Measurements from ENCODE around the gene SLC13A2.

Gene SLC13A2

GRCh38 chr17:28482551-28483199 lies 9.2 kb downstream of the SLC13A2 start:
- H4K20me1 ChIP-seq (ENCODE audit: insufficient read depth): no peaks in the 10 kb centered on the region
- no peak overlapping the region for H3K27ac ChIP-seq
- no peak overlapping the region for H2AFZ ChIP-seq (ENCODE audit: low read depth)
- H3K9ac ChIP-seq: no peak overlapping the region
- no peak for TF ChIP-seq CTCF (conservative IDR thresholded peaks at IDR 0.05; ENCODE audit: low read depth, low read length)
- H3K4me3 ChIP-seq (IDR thresholded peaks at IDR 0.05; ENCODE audit: insufficient read depth, low read depth, low read length): no peak overlapping the region
- no peaks in the 10 kb centered on the region for H3K4me1 ChIP-seq (ENCODE audit: low read depth, poor library complexity, severe bottlenecking)
- no peaks in the 10 kb centered on the region for H3K79me2 ChIP-seq (ENCODE audit: insufficient read depth, low read depth)
- H3K27me3 ChIP-seq (ENCODE audit: insufficient read depth, low read depth): no peaks in the 10 kb centered on the region
- no peak overlapping the region for H3K4me2 ChIP-seq
- H3K36me3 ChIP-seq (ENCODE audit: insufficient read depth): no peaks in the 10 kb centered on the region

DNA sequence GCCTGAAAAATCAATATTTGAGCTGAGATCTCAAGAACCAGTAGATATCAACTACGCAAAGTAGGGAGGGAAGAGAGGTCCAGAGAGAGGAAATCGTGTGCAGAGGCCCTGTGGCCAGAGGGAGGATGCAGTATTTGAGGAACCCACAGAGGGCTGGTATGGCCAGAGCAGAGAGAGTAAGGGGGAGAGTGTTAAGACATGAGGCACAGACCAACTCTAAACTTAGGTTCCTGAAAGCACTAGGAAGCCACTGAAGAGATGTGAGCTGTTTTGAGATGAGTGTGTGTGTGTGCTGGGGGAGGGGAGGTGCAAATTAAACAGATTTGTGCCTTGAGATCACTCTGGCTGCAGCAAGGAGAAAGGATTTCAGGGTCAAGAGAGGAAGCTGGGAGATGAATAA lies 10.9 kb downstream of the SLC13A2 start:
- H3K4me3 ChIP-seq (IDR thresholded peaks at IDR 0.05; ENCODE audit: insufficient read depth, low read depth, low read length): no peak overlapping the region
- H3K36me3 ChIP-seq (ENCODE audit: insufficient read depth): no peaks in the 10 kb centered on the region
- TF ChIP-seq CTCF (conservative IDR thresholded peaks at IDR 0.05; ENCODE audit: low read depth, low read length): no peak
- H2AFZ ChIP-seq (ENCODE audit: low read depth): no peak overlapping the region; the same call in 1 of the 2 replicates
- no peak overlapping the region for H3K4me2 ChIP-seq
- no peaks in the 10 kb centered on the region for H3K79me2 ChIP-seq (ENCODE audit: insufficient read depth, low read depth)
- H3K27ac ChIP-seq: no peak overlapping the region
- H3K4me1 ChIP-seq (ENCODE audit: low read depth, poor library complexity, severe bottlenecking): no peaks in the 10 kb centered on the region
- H4K20me1 ChIP-seq (ENCODE audit: insufficient read depth): no peaks in the 10 kb centered on the region
- no peak overlapping the region for H3K9ac ChIP-seq
- H3K27me3 ChIP-seq (ENCODE audit: insufficient read depth, low read depth): no peaks in the 10 kb centered on the region

DNA sequence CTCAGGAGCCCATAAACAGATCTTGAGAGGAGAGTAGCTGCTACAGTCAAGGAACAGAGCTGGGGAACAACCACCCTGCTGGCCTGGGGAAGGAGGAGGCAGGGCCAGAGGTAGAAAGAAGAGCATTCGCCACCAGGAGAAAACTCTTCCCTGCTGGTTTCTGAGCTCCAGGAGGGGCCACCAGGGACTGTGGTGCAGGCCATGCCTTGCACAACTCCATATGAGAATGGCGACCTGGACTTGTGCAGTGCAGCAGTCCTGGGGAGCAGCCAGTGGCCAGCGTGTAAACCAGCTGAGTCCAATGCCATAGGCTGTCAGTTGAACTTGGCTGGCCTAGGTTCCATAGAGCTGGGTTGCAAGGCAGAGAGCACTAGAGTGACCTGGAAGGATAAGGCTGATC lies 11.6 kb downstream of the SLC13A2 start:
- no peak overlapping the region for H2AFZ ChIP-seq (ENCODE audit: low read depth)
- TF ChIP-seq CTCF (conservative IDR thresholded peaks at IDR 0.05; ENCODE audit: low read depth, low read length): no peak
- H4K20me1 ChIP-seq (ENCODE audit: insufficient read depth): no peaks in the 10 kb centered on the region
- no peak overlapping the region for H3K4me3 ChIP-seq (IDR thresholded peaks at IDR 0.05; ENCODE audit: insufficient read depth, low read depth, low read length)
- no peaks in the 10 kb centered on the region for H3K27me3 ChIP-seq (ENCODE audit: insufficient read depth, low read depth)
- H3K4me2 ChIP-seq: no peak overlapping the region
- H3K27ac ChIP-seq: no peak overlapping the region
- no peaks in the 10 kb centered on the region for H3K36me3 ChIP-seq (ENCODE audit: insufficient read depth)
- H3K9ac ChIP-seq: no peak overlapping the region
- H3K4me1 ChIP-seq (ENCODE audit: low read depth, poor library complexity, severe bottlenecking): no peaks in the 10 kb centered on the region
- no peaks in the 10 kb centered on the region for H3K79me2 ChIP-seq (ENCODE audit: insufficient read depth, low read depth)

GRCh38 chr17:28487881-28488532 lies 14.6 kb downstream of the SLC13A2 start:
- no peak overlapping the region for H3K4me2 ChIP-seq
- no peaks in the 10 kb centered on the region for H4K20me1 ChIP-seq (ENCODE audit: insufficient read depth)
- no peaks in the 10 kb centered on the region for H3K79me2 ChIP-seq (ENCODE audit: insufficient read depth, low read depth)
- no peak overlapping the region for H3K9ac ChIP-seq
- H2AFZ ChIP-seq (ENCODE audit: low read depth): no peak overlapping the region
- no peak overlapping the region for H3K27ac ChIP-seq
- no peaks in the 10 kb centered on the region for H3K4me1 ChIP-seq (ENCODE audit: low read depth, poor library complexity, severe bottlenecking)
- H3K27me3 ChIP-seq (ENCODE audit: insufficient read depth, low read depth): peaks cover 12% of the 10 kb centered on the region
- TF ChIP-seq CTCF (conservative IDR thresholded peaks at IDR 0.05; ENCODE audit: low read depth, low read length): no peak
- H3K4me3 ChIP-seq (IDR thresholded peaks at IDR 0.05; ENCODE audit: insufficient read depth, low read depth, low read length): no peak overlapping the region
- H3K36me3 ChIP-seq (ENCODE audit: insufficient read depth): no peaks in the 10 kb centered on the region
